Activated CD4-positive, CD25-positive, alpha-beta regulatory T cell (primary cell): ENCODE data around the gene BPGM.

Experiments used
- DNase-seq, 4 experiments: peaks; one replicate each; lab custom pipeline; 2025; lab: John Stamatoyannopoulos, UW

The BPGM gene

GRCh38 chr7:134697205-134697886 lies 50.7 kb downstream of the BPGM start:
- no peak for DNase-seq

- no peak for DNase-seq
These were observed 51.8 kb downstream of the BPGM start for GRCh38 chr7:134698481-134698880.

GRCh38 chr7:134699021-134699818 lies 52.6 kb downstream of the BPGM start:
- DNase-seq: no peak

- DNase-seq: no peak
These were observed 53.2 kb downstream of the BPGM start for GRCh38 chr7:134699899-134700298.

GRCh38 chr7:134701272-134701671 lies 54.6 kb downstream of the BPGM start:
- DNase-seq: no peak

GRCh38 chr7:134702366-134703240 lies 56.0 kb downstream of the BPGM start:
- no peak for DNase-seq

- no peak for DNase-seq
These were observed 56.6 kb downstream of the BPGM start for GRCh38 chr7:134703241-134703594.

GRCh38 chr7:134703782-134704181 lies 57.1 kb downstream of the BPGM start:
- DNase-seq: no peak

GRCh38 chr7:134704827-134705226 lies 58.2 kb downstream of the BPGM start:
- no peak for DNase-seq

GRCh38 chr7:134705716-134706115 lies 59.1 kb downstream of the BPGM start:
- DNase-seq: no peak

- DNase-seq: no peak
These were observed 59.8 kb downstream of the BPGM start for GRCh38 chr7:134706468-134706867.

GRCh38 chr7:134707663-134708378 lies 61.2 kb downstream of the BPGM start:
- DNase-seq: no peak

- DNase-seq: no peak
These were observed 62.0 kb downstream of the BPGM start for GRCh38 chr7:134708692-134709091.

GRCh38 chr7:134709197-134709596 lies 62.5 kb downstream of the BPGM start:
- no peak for DNase-seq

- no peak for DNase-seq
These were observed 63.8 kb downstream of the BPGM start for GRCh38 chr7:134710511-134710853.

- DNase-seq: peak in 1 of 4 experiments; percentile 9
These were observed 64.4 kb downstream of the BPGM start for GRCh38 chr7:134710854-134711624.

GRCh38 chr7:134712196-134712595 lies 65.5 kb downstream of the BPGM start:
- no peak for DNase-seq

GRCh38 chr7:134714470-134715205 lies 68.0 kb downstream of the BPGM start:
- no peak for DNase-seq

GRCh38 chr7:134718211-134718875 lies 71.7 kb downstream of the BPGM start:
- DNase-seq: no peak
